M059J (cell line): ENCODE measurements around the gene CD300LB. TPM values are rescaled to one million over a fixed set of nuclear protein-coding genes. Genes with fewer than 3 reads are reported as not detected.

Source experiments
- DNase-seq: peaks from one replicate; pipeline ENCODE4 v3.0.0-alpha.2; 2012; ENCODE audit warnings: low read depth
- total RNA-seq: library from RNA; depleted of rRNA; stranded (reverse); fragments of >200 nt; shearing (Covaris generic); gene quantifications from 2 replicates; pipeline ENCODE4 v1.2.3, GENCODE V29; 2014

The CD300LB gene
- total RNA-seq, 1 experiment from 2014 or later = not detected

- DNase-seq = no peak
Observed at GRCh38 chr17:74549343-74549742, 18.1 kb upstream of the CD300LB start.

DNA sequence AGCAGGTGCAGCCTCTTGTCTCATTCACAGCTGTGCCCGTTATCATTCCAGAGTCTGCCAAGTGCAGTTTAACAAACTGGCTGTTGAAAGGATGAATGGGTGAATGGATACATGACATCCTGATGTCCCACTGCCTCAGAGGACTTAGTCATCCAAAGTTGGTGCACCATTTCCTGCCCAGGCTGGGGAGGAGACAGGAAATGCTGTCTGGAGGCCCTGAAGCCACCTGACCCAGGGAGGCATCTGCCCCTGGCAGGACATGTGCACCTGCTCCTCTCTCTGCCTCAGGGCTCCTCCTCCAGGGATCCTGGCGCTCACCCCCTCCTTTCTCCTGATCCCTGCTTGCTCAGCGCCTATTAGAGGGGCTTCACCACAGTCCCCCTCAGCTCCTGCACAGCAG, 16.5 kb upstream of the CD300LB start:
- peak; percentile 69 for DNase-seq

- DNase-seq = no peak
Observed at GRCh38 chr17:74547264-74547663, 16.0 kb upstream of the CD300LB start.

DNA sequence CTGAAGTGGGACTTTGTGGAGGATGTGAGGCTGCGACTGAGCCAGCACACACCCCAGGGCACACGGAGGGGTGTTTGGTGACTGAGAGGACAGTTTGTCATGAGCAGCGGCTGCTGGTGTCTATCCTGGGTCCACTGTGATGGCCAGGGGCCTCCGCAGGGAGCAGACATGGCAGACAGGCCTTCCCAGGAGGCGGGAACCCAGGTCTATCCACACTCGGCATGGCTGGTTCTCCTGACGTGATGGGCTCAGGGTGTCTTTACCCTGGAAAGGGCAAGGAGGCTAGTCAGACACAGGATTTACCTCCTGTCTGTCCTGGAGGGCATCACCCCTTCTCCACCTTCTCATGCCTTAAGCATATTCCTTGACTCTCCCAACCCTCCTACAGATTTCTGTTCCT, 15.3 kb upstream of the CD300LB start:
- no peak for DNase-seq

DNA sequence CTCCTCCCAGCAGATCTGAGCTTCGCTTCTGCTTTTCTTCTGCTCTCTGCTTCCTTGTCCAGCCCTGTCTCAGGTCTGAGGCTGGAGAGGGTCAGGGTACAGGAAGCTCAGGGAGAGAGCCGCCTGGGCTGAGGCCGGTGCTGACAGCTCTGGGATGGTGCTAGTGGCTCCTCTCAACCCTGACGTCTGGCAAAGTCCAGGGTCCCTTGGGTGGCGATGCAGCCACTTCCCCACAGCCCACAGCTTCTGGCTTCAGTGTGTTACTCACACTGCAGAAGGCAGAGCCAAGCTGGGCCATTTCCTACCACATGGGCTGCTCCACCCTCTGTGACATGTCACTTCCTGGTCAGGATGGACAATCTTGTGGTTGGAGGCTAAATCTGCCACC, 14.6 kb upstream of the CD300LB start, which contains the start of gene CD300C:
CD300C (minus strand) TSS at position 273 of the 388 bp plus-strand sequence. CDS start 333 bp downstream, outside the sequence.
- DNase-seq = peak; percentile 36

DNA sequence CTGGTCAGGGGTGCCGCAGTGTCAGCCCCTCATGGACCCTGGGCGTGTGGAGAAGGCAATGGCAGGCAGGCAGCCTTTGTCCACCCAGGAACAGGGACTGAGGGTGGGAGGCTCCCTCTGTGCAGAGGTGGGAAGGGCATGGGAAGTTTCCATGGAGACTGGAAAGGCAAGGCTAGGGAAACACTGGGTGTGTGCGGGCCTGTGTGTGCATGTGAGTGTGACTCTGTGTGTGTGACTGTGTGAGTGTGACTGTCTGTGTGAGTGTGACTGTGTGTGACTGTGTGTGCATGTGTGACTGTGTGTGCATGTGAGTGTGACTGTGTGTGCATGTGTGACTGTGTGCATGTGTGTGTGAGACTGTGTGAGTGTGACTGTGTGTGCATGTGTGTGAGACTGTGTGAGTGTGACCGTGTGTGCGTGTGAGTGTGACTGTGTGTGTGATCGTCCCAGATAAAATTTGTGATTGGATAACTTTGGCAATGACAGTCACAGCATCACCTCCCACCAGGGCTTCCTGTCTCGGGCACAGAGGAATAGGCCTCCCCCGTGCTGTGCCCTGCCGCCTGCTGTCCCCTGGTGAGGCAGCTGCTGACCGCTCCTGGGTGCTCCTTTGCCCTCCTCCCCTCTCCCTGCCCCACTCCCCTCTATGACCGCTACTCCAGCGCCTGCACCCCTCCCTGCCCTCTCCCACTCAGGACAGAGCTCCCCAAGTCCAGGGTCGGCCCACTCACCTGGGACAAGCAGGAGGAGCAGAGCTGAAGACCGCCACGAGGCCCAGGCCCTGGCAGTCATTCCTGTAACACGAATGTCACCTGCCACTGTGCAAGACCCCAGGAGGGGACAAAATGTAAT, 13.9 kb upstream of the CD300LB start:
- no peak for DNase-seq

DNA sequence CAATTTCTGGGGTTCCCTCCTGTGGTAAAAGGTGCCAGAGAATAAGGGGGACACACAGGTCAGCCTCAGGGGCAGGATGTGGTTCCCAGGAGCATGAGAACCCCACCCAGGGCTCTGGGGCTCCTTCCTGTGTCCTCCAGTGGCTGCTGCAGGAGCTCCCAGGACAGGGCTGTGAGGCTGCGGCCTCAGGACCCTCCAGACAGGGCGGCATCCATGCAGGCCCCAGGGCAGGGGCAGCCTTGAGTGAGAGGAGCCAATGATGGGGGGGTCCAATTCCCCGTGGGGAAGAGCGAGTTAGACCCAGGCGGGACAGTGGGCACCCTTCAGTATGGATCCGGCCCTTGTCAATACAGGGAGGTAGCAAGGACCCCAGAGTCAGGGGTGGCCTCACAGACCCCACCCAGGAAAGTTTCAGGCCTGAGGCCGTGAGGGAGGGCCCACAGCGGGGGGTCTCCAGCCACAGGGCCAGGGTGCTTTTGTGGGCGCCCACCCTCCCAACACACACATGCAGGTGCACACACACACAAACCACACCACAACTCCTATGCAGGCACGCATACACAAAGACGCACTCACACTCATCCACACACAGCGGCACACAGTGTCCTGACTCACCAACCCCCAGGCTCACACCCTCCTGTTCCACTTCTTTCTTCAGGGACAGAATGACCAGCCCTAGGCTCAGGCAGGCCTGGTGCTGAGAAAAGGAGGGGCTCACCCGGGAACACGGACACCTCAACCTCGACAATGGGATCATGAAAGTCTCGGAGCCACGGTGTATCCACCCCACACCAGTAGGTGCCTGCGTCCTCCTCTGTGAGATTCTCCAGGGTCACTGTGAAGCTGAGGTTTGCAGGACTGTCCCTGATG, 12.9 kb upstream of the CD300LB start:
- no peak for DNase-seq

- DNase-seq = no peak
Observed at GRCh38 chr17:74543406-74543805, 12.1 kb upstream of the CD300LB start.

- DNase-seq = no peak
Observed at GRCh38 chr17:74542727-74543383, 11.6 kb upstream of the CD300LB start.

GRCh38 chr17:74542166-74542565, 10.9 kb upstream of the CD300LB start:
- DNase-seq = no peak

GRCh38 chr17:74541176-74542111, 10.2 kb upstream of the CD300LB start:
- no peak for DNase-seq

- no peak for DNase-seq
Observed at GRCh38 chr17:74539281-74539820, 8.1 kb upstream of the CD300LB start.

DNA sequence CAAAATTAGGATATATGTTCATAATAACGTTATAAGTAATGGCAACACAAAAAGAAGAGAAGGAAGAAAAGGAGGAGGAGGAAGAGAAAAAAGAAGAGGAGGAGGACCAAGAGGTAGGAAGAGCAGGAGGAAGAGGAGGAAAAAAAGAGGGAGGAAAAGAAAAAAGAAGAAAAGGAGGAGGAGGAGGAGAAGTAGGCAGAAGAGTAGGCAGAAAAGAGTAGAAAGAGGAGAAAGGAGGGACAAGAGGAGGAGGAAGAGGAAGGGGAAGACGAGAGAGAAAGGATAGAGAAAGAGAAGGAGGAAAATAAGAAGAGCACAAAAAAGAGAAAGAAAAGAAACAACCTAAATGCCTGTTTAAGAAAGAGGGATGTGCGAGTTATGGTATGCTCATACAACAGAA, 5.6 kb upstream of the CD300LB start:
- DNase-seq = no peak

DNA sequence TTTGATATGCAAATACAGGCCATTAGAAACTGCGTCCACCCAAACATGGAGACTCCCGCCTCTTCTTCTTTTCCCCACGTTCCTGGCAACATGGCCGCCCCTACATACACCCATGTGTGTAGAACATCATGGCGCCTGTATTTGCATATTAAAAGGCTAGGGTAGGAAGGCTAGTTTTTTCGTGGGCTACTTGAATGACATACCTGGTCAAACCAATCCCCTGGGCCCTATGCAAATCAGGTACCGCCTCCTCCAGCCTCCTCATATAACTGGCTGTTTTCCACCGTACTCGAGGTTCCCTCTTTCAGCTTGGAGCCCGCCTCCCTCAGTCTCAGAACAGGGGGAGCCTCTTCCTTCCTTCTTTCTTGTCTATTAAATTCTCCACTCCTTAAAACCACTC, 840 bp upstream of the CD300LB start:
- peak; percentile 63 for DNase-seq

DNA sequence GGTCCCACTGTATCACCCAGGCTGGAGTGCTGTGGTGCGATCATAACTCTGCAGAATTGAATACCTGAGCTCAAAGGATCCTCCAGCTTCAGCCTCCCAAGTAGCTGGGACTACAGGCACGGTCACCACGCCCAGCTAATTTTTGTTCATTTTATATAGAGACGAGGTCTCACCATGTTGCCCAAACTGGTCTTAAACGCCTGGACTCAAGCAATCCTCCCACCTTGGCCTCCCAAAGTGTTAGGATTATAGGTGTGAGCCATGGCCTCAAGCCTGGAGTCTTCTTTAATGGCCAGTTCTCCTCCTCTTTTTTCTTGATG, 484 bp downstream of the CD300LB start:
- DNase-seq = no peak

DNA sequence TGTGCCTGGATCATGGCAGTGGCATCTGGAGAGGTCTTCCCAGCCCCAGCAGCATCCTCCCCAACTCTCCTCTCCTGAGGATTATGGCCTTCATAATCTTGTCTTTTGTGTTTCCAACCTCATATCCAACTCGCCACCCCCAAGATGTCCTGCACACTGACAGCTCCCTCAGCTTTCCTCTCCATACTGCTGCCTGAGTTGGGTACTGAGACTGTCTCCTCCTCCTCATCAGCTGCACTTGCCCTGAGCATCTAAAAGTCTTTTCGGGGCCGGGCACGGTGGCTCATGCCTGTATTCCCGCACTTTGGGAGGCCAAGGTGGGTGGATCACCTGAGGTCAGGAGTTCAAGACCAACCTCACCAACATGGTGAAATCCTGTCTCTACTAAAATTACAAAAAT, 2.0 kb downstream of the CD300LB start:
- DNase-seq = no peak

GRCh38 chr17:74528491-74529199, 2.6 kb downstream of the CD300LB start:
- no peak for DNase-seq

GRCh38 chr17:74527756-74528155, 3.5 kb downstream of the CD300LB start:
- no peak for DNase-seq

- no peak for DNase-seq
Observed at GRCh38 chr17:74527081-74527480, 4.2 kb downstream of the CD300LB start.

- no peak for DNase-seq
Observed at GRCh38 chr17:74526681-74527080, 4.6 kb downstream of the CD300LB start.
